HL-60 (cell line): ENCODE measurements around the gene ITGA2B.
A peak's percentile ranks its signal among the peaks of the same experiment; 100 is the strongest.

Source experiments
- DNase-seq, 2 experiments: peaks; one replicate each; pipeline ENCODE4 v3.0.0-alpha.2; 2010 to 2020; ENCODE audit warnings: low read depth in 1 of 2, low spot score in 1 of 2
- H3K27ac ChIP-seq: fragments of 250-450 bp; sonication (Bioruptor Pico); replicated peaks from 2 replicates; pipeline ENCODE4 v1.5.1; 2020; ENCODE audit warnings: mild to moderate bottlenecking, moderate library complexity
- H3K27me3 ChIP-seq: fragments of 250-450 bp; sonication (Bioruptor Pico); 2 replicates; pipeline ENCODE4 v1.5.1; 2021; ENCODE audit warnings: mild to moderate bottlenecking, moderate library complexity; ENCODE audit not compliant: insufficient read depth, poor library complexity, severe bottlenecking
- H3K4me3 ChIP-seq: replicated peaks from 2 replicates; pipeline ENCODE4 v1.5.1; 2011; ENCODE audit warnings: mild to moderate bottlenecking, control low read depth, low read length; ENCODE audit not compliant: insufficient read depth
- GABPA ChIP-seq: IDR thresholded peaks from 2 replicates; pipeline ENCODE4 v1.6.1; 2012; ENCODE audit warnings: low read depth
- POLR2AphosphoS5 ChIP-seq: IDR thresholded peaks from 2 replicates; pipeline ENCODE4 v1.6.1; 2012; ENCODE audit warnings: low read depth
- SPI1 ChIP-seq: IDR thresholded peaks from 2 replicates; pipeline ENCODE4 v1.6.1; 2012; ENCODE audit warnings: low read depth, mild to moderate bottlenecking, borderline replicate concordance
- TF ChIP-seq, protein P1 (sequence below): IDR thresholded peaks from 2 replicates; pipeline ENCODE4 v1.6.1; 2012; ENCODE audit warnings: low read depth; ENCODE audit not compliant: insufficient replicate concordance
- TF ChIP-seq, protein P2 (sequence below): IDR thresholded peaks from one replicate; pipeline ENCODE4 v1.5.1; 2011; ENCODE audit warnings: low read length, control low read depth, inconsistent platforms; ENCODE audit not compliant: insufficient read depth

The ITGA2B gene

DNA sequence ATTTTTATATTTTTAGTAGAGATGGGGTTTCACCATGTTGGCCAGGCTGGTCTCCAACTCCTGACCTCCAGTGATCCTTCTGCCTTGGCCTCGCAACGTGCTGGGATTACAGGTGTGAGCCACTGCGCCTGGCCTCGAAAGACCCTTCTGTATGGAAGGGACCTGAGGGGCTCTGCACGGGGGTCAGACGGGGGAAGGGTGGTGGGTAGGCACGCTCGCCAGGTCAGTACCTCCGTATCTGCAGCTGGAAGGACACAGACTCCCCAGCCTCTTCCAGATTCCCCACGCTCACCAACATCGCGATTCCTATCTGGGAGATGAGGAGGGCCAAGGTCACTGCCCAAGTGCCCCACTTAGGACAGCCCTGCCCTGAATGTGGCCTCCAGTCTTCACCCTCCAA lies 12.7 kb downstream of the ITGA2B start:
- no peak for DNase-seq

DNA sequence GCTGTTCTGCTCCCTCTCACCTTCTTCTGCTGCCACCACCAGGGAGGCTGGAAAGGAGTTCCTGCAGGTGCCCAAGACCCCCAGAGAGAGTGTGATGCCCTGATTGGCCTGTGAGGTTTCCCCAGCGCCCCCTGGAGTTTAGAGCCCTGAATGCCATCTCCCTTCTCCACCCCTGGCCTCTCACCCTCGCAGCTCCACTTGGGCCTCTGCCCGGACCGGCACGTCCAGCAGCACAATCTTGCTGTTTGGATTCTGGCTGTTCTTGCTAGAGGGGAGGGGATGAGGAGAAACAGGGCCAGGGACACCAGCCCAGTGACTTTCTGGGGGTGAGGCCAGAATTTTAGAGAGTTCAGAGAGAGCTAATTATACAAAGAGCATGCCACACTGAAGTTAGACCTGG lies 13.3 kb downstream of the ITGA2B start:
- no peak for DNase-seq
- no peak overlapping the region for H3K4me3 ChIP-seq

More for the DNA sequence above, 12.7 kb downstream of the ITGA2B start:
- TF ChIP-seq GABPA (no peak), POLR2AphosphoS5 (no peak), SPI1 (no peak)
- TF ChIP-seq, protein P1, sequence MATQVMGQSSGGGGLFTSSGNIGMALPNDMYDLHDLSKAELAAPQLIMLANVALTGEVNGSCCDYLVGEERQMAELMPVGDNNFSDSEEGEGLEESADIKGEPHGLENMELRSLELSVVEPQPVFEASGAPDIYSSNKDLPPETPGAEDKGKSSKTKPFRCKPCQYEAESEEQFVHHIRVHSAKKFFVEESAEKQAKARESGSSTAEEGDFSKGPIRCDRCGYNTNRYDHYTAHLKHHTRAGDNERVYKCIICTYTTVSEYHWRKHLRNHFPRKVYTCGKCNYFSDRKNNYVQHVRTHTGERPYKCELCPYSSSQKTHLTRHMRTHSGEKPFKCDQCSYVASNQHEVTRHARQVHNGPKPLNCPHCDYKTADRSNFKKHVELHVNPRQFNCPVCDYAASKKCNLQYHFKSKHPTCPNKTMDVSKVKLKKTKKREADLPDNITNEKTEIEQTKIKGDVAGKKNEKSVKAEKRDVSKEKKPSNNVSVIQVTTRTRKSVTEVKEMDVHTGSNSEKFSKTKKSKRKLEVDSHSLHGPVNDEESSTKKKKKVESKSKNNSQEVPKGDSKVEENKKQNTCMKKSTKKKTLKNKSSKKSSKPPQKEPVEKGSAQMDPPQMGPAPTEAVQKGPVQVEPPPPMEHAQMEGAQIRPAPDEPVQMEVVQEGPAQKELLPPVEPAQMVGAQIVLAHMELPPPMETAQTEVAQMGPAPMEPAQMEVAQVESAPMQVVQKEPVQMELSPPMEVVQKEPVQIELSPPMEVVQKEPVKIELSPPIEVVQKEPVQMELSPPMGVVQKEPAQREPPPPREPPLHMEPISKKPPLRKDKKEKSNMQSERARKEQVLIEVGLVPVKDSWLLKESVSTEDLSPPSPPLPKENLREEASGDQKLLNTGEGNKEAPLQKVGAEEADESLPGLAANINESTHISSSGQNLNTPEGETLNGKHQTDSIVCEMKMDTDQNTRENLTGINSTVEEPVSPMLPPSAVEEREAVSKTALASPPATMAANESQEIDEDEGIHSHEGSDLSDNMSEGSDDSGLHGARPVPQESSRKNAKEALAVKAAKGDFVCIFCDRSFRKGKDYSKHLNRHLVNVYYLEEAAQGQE = no peak
- TF ChIP-seq, protein P2, sequence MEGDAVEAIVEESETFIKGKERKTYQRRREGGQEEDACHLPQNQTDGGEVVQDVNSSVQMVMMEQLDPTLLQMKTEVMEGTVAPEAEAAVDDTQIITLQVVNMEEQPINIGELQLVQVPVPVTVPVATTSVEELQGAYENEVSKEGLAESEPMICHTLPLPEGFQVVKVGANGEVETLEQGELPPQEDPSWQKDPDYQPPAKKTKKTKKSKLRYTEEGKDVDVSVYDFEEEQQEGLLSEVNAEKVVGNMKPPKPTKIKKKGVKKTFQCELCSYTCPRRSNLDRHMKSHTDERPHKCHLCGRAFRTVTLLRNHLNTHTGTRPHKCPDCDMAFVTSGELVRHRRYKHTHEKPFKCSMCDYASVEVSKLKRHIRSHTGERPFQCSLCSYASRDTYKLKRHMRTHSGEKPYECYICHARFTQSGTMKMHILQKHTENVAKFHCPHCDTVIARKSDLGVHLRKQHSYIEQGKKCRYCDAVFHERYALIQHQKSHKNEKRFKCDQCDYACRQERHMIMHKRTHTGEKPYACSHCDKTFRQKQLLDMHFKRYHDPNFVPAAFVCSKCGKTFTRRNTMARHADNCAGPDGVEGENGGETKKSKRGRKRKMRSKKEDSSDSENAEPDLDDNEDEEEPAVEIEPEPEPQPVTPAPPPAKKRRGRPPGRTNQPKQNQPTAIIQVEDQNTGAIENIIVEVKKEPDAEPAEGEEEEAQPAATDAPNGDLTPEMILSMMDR = no peak
- no peak overlapping the region for H3K27ac ChIP-seq
- no peak overlapping the region for H3K4me3 ChIP-seq
- H3K27me3 ChIP-seq = no peaks in the 10 kb centered on the region

DNA sequence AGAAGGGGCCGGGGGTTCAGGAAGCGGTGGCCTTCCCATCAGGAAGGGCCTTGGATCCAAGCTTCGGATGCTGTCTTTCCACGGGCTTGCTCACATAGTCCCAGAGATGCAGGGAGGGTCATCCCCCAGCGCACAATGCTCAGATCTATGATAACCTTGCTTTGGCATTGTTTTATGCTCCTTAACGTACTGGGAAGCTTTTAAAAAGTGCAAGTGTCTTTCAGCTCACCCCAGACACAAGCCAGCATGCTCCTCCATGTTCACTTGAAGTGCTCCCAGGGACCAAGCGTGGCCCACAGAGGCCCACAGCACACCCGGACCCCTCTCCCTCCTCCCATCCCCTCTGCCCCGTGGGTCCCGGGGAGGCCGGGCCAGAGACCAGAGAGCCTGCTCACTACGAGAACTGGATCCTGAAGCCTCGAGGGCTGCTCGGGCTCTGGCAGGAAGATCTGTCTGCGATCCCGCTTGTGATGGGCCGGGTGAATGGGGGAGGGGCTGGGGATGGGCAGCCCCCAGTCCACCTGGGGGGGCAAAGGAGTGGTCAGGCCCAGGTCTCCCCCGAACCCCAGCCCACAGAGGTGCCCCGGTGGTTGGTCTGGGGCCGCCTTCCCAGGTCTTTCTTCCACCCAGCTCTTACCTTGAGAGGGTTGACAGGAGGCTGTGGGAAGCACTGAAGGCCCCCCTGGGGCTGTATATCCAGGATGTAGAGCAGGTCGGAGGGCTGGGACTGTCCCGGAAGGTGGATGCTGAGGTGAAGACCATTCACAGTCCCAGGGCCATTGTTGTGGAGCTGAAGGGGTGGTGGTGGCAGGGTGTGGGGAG lies 14.0 kb downstream of the ITGA2B start:
- TF ChIP-seq, protein P1 = no peak
- TF ChIP-seq, protein P2 = no peak
- TF ChIP-seq SPI1 (no peak), GABPA (no peak), POLR2AphosphoS5 (no peak)
- no peak for DNase-seq
- no peak overlapping the region for H3K4me3 ChIP-seq
- H3K27me3 ChIP-seq = peaks cover 9% of the 10 kb centered on the region
- H3K27ac ChIP-seq = no peak overlapping the region

More for the DNA sequence above, 13.3 kb downstream of the ITGA2B start:
- TF ChIP-seq SPI1 (no peak), GABPA (no peak), POLR2AphosphoS5 (no peak)
- TF ChIP-seq, protein P2 = peak; percentile 31
- TF ChIP-seq, protein P1 = no peak
- no peak overlapping the region for H3K27ac ChIP-seq
- H3K27me3 ChIP-seq = peaks cover 2% of the 10 kb centered on the region
